NCI-H226 (cell line): ENCODE results near the gene DAPK2.

ENCODE experiments used
- DNase-seq: peaks from one replicate; pipeline ENCODE4 v3.0.0-alpha.2; 2015

Gene DAPK2

DNA sequence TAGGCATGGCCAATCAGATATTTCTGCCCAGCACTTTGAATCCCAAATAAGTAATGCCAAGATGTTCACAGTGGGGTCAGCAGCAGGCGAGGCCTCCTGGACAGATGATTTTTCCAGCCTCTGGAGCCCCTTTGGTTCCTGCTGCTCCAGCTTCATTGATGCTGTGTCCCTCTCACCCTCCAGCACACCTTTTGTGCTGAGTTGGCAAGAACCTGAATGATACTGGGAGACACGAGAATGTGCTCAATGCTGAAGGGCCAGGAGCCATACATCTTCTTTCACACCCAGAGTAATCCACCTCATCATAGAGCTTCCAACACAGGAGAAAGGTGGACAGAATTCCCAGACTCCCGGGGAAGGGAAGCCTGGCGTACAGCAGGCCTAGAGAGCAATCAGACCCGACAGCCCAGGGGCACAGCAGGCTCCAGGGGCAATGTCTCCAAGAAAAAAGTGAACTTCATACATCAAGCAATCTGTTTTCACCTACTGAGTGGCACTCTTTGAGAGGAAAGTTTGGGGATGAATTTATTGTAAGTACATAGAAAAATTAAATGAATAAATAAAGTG is 6.7 kb upstream of the DAPK2 start:
- no peak for DNase-seq

DNA sequence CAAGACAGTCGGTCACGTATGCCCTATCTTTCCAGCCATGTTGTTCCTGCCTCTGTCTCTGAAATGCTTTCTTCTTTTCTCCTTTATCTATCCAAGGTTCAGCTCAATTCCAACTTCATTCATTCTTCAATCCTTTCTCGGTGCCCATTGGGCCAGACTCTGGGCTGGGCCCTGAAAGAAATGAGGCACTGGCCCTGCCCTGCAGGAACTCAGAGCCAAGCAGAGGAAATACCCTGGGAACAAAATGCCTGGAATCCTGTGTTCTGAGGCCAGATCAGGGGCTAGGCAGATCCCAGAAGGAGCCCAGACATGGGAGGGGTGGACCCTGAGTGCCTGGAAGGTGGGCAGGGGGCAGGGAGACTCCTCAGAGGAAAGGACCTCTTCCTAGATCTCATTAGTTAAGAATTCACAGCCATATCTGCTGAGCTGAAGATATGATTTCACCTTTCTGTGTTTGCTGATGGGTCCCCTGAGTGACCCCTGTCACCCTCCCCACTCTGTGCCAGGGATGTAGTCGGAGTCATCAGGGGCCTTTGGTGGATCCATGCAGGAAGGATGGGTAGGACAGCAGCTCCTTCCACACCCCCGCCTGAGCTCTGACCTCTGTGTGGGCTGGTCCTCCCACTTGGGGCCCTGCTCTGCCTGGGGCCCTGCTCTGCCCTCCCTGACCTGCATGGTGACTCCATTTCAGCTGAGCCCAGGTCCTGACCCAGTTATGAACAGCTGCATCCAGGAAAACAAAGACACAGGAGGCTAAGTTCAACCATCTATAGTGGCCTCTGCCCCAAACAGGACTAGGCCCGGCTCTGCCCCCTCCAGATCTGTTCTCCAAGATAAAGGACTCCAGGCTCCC is 5.3 kb upstream of the DAPK2 start:
- DNase-seq, result no peak

- DNase-seq, result no peak
Observed at GRCh38 chr15:64051093-64051402, 4.8 kb upstream of the DAPK2 start.

- no peak for DNase-seq
Observed at GRCh38 chr15:64050281-64051092, 4.2 kb upstream of the DAPK2 start.

DNA sequence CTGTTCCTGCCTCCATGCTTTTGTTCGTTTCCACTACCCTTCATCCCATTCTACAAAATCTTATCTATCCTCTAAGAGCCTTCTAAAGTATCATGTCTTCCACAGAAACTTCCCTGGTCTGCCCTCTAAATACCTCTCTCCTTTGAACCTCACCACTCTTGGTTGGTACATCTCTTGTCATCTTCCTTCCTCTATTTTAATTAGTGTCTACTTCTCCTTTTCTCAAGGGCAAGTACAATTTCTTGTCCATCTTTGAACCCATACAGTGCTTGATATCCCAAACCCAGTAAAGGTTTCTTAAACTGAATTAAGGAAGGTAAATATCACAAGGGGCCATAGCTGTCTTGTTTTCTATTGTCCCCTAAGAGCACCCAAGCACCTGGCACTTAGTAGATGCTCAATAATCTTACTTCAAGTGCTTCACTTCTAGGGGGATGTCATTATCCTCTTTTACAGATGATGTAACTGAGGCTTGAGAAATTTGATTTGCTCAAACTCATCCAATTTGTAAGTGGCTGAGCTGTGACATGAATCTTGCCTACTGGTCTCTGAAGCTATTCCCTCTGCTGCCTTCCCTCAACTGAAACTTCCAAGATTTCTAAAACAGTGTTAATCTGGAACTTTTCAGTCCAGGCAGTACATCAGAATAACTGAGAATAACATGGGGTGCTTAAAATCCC is 2.6 kb upstream of the DAPK2 start:
- no peak for DNase-seq

- no peak for DNase-seq
Observed at GRCh38 chr15:64045774-64046420, 388 bp downstream of the DAPK2 start.

DNA sequence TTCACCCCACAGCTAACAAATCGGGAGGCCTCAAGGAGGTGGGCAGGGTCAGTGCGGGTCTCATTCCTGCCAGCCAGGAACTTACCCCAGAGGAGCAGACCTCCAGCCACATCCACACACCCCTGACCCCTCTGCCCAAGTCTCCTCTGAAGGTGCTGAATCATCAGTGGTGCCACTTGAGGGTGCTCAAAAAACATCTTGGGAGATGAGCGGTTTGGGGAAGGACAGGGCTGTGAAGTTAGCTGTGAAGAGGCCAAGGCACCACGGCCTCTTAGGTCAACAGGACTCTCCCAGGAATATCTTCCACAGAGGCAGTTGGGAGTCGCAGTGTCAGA is 1.2 kb downstream of the DAPK2 start:
- DNase-seq, result no peak

DNA sequence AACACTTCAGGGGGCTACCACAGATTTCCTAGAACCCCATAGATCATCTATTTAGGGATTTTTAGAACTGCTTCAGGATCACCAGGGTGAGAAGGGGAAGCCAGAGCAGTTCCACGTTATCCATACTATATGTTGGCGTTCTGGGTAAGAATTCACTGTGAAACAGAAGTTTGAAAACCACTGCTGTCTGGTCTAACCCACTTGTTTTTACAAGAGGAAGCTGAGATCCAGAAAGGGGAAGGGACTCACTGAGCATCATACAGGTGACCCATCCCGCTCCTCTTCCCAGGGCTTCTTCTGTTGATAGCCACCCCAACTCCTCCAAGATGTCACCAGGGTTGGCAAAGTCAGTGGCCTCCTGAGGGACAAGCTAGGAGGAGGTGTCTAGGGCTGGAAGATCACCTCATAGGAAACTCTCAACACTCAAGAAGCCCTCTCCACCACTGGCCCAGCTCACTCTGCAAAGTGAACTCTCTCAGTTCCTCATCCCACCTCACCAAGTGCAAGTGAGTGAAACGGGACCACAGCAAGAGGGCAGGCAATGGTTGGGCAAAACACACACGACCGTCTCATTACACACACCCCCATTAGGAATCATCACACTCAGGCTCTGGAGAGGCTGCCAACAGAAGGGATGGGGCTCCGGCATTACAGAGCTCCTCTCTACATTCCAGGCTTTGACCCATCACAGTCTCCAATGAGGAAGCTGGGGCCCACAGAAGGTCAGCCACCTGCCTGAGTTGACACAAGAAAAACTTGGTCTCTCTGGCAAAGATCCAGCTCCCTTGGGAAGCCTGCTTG is 1.8 kb downstream of the DAPK2 start:
- DNase-seq, result no peak

DNA sequence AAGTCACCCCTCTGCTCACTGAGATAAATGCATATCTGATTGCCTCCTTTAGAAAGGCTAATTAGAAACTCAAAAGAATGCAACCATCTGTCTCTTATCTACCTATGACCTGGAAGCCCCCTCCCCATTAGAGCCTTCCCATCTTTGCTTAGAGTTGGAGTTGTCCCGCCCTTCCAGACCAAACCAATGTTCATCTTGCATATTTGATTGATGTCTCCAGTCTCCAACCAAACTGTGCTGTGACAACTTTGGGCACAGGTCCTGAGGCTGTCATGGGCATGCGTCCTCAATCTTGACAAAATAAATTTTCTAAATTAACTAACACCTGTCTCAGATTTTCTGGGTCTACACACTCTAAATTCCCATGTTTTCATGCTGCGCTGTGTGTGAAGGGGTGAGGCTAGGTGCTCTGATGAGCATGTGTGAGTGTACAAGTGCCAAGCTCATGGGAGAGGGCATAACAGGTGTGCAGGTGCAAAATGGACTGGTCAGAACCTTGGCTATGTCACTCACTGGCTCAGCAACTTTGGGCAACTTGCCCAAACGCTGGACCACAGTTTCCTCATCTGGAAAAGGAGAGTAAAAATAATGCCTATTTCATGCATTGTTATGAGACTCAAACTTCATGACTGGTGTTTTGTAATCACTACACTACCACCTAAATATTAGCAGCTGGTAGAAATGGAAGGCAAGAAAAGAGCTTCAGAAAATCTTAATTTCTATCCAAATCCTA is 7.2 kb downstream of the DAPK2 start:
- DNase-seq, result no peak

DNA sequence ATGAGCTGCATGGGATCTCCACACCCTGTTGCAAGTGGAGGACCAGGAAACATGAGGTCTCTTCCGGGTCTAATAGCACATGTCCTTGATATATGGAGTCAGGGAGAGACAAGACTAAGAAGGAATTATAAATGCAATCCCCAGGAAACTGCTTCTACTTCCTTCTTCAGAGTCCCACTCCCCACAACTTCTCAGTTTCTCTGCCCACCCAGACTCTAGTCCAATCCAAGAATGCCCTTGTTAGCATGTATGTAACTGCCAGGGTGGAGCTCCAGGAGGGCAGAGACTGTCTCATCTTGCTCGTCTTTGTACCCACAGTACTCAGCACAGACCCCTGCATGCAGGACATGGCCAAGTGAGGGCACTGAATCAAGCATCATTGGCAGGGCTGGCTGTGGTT is 8.3 kb downstream of the DAPK2 start:
- DNase-seq, result no peak

GRCh38 chr15:64037116-64037515 is 9.2 kb downstream of the DAPK2 start:
- no peak for DNase-seq

DNA sequence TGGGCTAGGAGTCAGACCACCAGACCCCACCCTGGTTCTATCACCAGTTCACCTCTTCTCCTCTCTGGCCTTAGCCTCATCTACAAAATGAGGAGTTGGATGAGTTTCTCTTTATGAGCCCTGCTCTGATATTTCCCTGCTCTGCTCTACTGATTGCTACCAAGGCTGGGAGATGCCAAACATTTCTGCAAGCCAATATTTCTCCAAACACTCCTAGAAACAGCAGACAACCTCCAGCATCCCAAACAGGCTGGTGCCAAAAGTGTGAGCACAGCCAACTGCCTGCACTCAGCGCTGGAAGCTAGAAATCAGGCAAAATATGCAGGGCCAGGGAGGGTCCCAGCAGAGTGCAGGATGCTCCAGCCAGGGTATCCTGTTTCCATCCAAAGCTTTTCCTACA is 10.8 kb downstream of the DAPK2 start:
- DNase-seq, result no peak

GRCh38 chr15:64034519-64034918 is 11.8 kb downstream of the DAPK2 start:
- DNase-seq, result no peak

DNA sequence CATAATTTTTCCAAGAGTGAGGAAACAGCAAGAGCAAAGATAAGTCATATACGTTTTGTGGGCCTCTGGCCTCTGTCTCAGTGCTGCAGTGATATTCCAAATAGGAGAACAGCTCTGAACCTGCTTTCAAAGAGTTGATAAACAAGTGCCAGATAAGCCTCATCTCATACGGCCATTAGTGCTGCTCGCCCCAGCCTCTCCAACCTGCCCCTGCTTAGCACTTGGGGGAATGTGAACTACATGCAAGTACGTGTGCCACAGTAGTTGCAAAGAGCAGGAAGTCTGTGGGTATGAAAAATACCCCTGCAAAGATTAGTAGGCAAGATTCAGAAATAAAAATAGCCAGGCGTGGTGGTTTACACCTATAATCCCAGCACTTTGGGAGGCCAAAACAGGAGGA is 14.0 kb downstream of the DAPK2 start:
- DNase-seq, result no peak

- no peak for DNase-seq
Observed at GRCh38 chr15:64030123-64030522, 16.2 kb downstream of the DAPK2 start.

DNA sequence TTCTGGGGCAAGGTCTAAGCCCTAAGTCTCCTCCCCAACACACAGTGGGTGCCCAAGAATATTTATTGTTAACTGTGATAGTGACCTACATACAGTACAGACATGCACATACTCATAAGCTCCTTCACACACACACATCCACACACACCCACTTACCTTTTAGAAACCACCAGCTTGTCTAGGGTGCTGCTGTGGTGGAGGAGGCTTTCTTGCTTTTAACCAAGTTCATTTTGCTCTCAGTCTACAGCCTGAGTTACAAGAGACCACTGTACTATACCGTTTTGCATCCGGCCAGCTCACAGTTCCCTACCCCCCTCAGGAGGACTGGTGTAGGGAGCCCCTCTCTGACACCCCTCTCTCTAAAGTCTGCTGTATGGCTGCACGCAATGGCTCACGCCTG is 16.7 kb downstream of the DAPK2 start:
- no peak for DNase-seq

- no peak for DNase-seq
Observed at GRCh38 chr15:64029110-64029509, 17.2 kb downstream of the DAPK2 start.

GRCh38 chr15:64026591-64026990 is 19.7 kb downstream of the DAPK2 start:
- no peak for DNase-seq

GRCh38 chr15:64024172-64025050 is 21.9 kb downstream of the DAPK2 start:
- no peak for DNase-seq

DNA sequence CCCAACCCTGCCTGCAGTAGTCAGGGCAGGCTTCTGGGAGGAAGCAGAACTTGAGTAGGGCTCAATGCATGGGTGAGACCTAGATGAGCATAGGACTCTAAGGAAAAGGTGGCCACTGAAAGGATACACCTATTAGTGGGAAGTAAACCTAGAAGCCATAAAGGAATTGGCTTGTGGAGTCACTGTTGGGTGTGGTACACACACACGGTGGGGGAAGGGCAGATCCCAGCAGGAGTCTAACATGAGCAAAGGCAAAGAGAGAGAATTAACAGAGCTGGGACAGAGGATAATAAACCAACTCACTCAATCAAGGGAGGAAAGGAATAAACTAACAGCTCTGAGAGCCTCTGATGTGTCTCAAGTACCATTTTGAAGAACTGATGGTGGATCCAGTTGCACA is 23.1 kb downstream of the DAPK2 start:
- DNase-seq, result no peak

- no peak for DNase-seq
Observed at GRCh38 chr15:64022571-64022970, 23.7 kb downstream of the DAPK2 start.
